ENCODE data around the gene TRAPPC3.

TRAPPC3 gene

DNA sequence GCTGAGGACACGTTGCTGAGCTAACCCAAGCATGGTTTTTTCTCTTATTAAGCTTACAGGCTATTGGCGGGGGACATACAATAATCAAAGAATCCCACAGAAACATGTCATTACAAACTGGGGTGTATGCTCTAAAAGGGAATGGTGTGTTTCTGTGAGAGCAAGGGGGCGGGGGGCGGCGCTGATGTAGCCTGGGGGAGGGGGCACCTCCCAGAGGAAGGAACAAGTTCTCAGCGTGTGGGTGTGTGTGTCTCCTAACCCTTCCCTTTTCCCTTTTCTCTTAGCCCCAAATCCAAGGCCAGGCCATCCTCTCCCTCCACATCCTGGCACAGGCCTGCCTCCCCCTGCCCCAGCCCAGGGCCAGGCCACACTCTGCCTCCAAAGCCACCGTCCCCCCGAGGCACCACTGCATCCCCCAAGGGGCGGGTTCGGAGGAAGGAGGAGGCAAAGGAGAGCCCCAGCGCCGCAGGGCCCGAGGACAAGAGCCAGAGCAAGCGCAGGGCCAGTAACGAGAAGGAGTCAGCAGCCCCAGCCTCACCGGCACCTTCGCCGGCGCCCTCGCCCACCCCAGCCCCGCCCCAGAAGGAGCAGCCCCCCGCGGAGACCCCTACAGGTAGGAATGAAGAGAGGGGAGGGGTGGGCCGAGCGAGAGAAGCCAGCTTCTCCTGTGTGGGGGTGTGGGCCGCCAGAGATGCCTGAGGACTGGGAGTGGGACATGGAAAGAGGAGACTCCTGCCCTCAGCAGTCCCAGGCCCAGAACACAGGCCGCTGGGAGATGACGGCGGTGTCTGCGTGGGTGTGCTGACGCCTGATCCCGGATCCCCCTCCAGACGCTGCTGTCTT lies 28.5 kb upstream of the TRAPPC3 start:
- Histone ChIP-seq H4K20me1 (peaks cover 37 to 88% (median 68%) of the 10 kb centered on the region in 11 experiments), H3K36me3 (peaks cover 90 to 99% (median 96%) of the 10 kb centered on the region in 11 experiments), H3K4me2 (no peak overlapping the region), H3K9me3 (replicated peaks in 1 of 11) (no peaks in the 10 kb centered on the region), H3K27me3 (no peaks in the 10 kb centered on the region), H3K4me3 (no peak overlapping the region), H3K9ac (no peak overlapping the region), H3K4me1 (peaks cover 0 to 18% (median 4%) of the 10 kb centered on the region in 10 experiments; a peak in 8 of 20 replicates), H3K27ac (no peak overlapping the region)
- TF ChIP-seq Cebpa-rat (IDR thresholded peaks at IDR 0.05): no peak

DNA sequence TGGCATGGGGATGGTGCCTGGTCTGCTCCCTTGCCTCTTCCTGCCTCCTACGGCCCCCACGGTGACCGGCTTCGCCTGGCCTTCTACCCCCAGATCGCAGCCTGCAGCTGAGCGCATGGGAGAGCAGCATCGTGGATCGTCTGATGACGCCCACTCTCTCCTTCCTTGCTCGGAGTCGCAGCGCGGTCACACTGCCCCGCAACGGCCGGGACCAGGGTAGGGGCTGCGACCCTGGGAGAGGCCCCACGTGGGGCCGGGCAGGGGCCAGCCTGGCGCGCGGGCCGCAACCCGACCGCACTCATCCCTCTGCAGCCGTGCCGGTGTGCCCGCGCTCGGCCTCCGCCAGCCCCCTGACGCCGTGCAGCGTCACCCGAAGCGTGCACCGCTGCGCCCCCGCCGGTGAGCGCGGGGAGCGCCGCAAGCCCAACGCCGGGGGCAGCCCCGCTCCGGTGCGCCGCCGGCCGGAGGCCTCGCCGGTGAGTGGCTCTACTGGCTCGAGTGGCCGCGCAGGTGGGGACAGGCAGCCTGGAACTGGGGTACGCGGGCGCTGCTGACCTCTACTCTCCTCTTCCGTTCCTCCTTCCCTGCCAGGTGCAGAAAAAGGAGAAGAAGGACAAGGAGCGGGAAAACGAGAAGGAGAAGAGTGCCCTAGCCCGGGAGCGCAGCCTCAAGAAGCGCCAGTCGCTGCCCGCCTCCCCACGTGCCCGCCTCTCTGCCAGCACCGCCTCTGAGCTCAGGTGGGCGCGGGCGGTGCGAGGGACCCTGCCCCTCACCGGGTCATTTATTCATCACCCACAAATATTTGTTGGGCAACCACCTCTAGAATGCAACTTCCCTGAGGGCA lies 27.0 kb upstream of the TRAPPC3 start:
- TF ChIP-seq Cebpa-rat (IDR thresholded peaks at IDR 0.05): no peak
- H3K4me3 ChIP-seq: no peak overlapping the region
- H3K4me2 ChIP-seq: no peak overlapping the region
- peaks cover 40 to 99% (median 82%) of the 10 kb centered on the region in 11 experiments for H4K20me1 ChIP-seq
- H3K27ac ChIP-seq: peak overlapping the region in 1 of 11 experiments; percentile 35; a peak in 1 of 22 replicates
- H3K4me1 ChIP-seq: peaks cover 0 to 18% (median 9%) of the 10 kb centered on the region in 10 experiments; a peak in 8 of 20 replicates
- H3K9me3 ChIP-seq (replicated peaks in 1 of 11): no peaks in the 10 kb centered on the region
- no peaks in the 10 kb centered on the region for H3K27me3 ChIP-seq
- H3K9ac ChIP-seq: peak overlapping the region in 2 of 11 experiments; percentile 9 to 39; a peak in 1 of 22 replicates
- peaks cover 98 to 100% (median 99%) of the 10 kb centered on the region in 11 experiments for H3K36me3 ChIP-seq

DNA sequence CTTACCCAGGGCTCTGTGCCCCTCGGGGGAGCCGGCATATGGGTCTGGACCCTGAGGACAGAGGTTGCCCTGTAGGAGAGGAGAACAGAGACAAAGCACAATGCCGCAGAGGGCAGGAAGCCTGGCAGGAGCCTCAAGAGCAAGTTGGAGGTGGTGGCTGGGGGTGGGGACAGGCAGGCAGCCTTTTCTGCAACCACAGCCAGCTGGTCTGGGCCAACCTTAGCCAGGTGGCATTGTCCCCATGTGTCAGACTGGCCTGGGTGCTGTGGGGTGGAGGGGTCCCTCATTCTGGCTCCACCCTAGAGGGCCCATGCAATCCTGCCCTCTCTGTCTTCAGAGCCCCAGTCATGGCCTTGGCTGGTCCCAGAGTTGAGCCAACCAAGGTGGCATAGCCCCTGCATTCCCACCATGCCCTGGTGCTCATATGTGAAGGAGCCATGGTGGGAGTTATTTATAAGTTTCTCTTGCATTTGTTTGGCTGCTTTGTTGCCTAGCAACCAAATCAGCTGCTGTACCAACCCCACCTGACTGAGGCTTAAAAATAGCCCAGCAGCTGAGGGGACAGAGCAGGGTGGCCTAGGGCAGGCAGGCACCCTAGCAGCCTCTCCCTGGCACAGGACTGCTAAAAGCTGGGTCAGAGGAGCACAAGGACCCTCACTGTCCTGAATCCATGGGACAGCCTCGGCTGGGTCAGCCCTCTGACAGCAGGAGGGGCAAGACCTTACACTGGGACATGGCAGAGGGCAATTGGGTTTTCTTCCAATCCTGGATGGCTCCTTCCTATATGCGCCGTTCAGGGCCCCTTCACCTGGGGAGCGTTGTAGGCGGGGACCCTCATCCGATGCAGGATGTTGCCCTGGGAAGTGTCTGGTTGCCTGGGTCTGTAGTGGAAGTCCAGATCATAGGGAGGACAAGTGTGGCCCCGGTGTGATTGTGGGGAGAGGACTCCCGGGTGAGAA lies 26.1 kb upstream of the TRAPPC3 start:
- Histone ChIP-seq H3K9ac (peak overlapping the region in 7 of 11 experiments; percentile 3 to 50 (median 9); a peak in 4 of 22 replicates), H3K9me3 (replicated peaks in 1 of 11) (no peaks in the 10 kb centered on the region), H3K4me3 (no peak overlapping the region), H3K36me3 (peaks cover 98 to 100% (median 99%) of the 10 kb centered on the region in 11 experiments), H4K20me1 (peaks cover 49 to 99% (median 89%) of the 10 kb centered on the region in 11 experiments), H3K27ac (peak overlapping the region in 5 of 11 experiments; percentile 0 to 54 (median 25); a peak in 4 of 22 replicates), H3K4me2 (peak overlapping the region in 2 of 11 experiments; percentile 3 to 26; a peak in 3 of 22 replicates), H3K4me1 (peaks cover 0 to 18% (median 9%) of the 10 kb centered on the region in 10 experiments; a peak in 8 of 20 replicates), H3K27me3 (no peaks in the 10 kb centered on the region)
- no peak for TF ChIP-seq Cebpa-rat (IDR thresholded peaks at IDR 0.05)

DNA sequence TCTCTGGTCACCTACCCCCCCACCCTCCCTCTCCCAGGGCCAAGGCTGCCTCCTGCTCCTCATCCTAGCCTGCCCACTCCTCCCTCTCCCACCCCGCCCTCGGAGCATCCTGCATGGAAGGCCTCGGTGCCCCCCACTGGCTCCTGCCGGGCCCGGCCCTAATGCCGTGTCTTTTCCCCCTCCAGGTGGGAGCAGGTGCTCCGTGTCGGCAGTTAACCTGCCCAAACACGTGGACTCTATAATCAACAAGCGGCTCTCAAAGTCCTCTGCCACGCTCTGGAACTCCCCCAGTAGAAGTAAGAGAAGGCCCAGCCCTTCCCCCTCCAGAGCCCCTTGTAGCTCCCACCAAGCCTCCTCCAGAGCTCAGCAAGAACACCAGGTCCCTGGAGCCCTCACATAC lies 25.4 kb upstream of the TRAPPC3 start:
- H4K20me1 ChIP-seq: peaks cover 54 to 99% (median 89%) of the 10 kb centered on the region in 11 experiments
- no peaks in the 10 kb centered on the region for H3K27me3 ChIP-seq
- no peaks in the 10 kb centered on the region for H3K9me3 ChIP-seq (replicated peaks in 1 of 11)
- peak overlapping the region in 4 of 11 experiments; percentile 13 to 54 (median 30); a peak in 4 of 22 replicates for H3K27ac ChIP-seq
- H3K4me3 ChIP-seq: no peak overlapping the region
- H3K9ac ChIP-seq: peak overlapping the region in 4 of 11 experiments; percentile 3 to 50 (median 36); a peak in 2 of 22 replicates
- peaks cover 0 to 18% (median 9%) of the 10 kb centered on the region in 10 experiments; a peak in 8 of 20 replicates for H3K4me1 ChIP-seq
- peaks cover 98 to 100% (median 99%) of the 10 kb centered on the region in 11 experiments for H3K36me3 ChIP-seq
- peak overlapping the region in 2 of 11 experiments; percentile 3 to 26; a peak in 3 of 22 replicates for H3K4me2 ChIP-seq
- TF ChIP-seq Cebpa-rat (IDR thresholded peaks at IDR 0.05): no peak

DNA sequence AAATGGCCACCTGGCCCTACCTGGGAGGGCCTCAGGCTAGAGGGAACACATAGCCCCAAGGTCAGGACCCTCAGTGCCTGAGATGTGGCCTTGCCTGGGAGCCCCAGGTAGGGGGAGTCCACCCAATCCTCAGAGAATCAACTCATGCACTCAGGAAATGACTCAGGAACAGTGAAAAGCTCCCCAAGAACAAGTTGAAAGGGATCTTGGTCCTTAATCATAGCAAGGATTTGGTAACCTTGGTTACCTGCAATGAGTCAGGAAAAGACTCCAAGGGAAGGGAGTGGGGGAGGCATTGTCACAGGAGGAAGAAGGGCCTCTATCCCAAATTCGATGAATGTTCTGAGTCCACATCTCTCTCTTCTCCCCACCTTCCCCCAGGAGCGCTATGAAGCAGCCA lies 23.7 kb upstream of the TRAPPC3 start:
- peaks cover 0 to 19% (median 11%) of the 10 kb centered on the region in 10 experiments; a peak in 11 of 20 replicates for H3K4me1 ChIP-seq
- H3K4me2 ChIP-seq: no peak overlapping the region
- no peak overlapping the region; a peak in 1 of 22 replicates for H3K9ac ChIP-seq
- H3K27ac ChIP-seq: no peak overlapping the region
- no peaks in the 10 kb centered on the region for H3K9me3 ChIP-seq (replicated peaks in 1 of 11)
- peaks cover 85 to 100% (median 98%) of the 10 kb centered on the region in 11 experiments for H3K36me3 ChIP-seq
- no peak for TF ChIP-seq Cebpa-rat (IDR thresholded peaks at IDR 0.05)
- H3K27me3 ChIP-seq: no peaks in the 10 kb centered on the region
- H4K20me1 ChIP-seq: peaks cover 65 to 99% (median 92%) of the 10 kb centered on the region in 11 experiments
- H3K4me3 ChIP-seq: no peak overlapping the region

DNA sequence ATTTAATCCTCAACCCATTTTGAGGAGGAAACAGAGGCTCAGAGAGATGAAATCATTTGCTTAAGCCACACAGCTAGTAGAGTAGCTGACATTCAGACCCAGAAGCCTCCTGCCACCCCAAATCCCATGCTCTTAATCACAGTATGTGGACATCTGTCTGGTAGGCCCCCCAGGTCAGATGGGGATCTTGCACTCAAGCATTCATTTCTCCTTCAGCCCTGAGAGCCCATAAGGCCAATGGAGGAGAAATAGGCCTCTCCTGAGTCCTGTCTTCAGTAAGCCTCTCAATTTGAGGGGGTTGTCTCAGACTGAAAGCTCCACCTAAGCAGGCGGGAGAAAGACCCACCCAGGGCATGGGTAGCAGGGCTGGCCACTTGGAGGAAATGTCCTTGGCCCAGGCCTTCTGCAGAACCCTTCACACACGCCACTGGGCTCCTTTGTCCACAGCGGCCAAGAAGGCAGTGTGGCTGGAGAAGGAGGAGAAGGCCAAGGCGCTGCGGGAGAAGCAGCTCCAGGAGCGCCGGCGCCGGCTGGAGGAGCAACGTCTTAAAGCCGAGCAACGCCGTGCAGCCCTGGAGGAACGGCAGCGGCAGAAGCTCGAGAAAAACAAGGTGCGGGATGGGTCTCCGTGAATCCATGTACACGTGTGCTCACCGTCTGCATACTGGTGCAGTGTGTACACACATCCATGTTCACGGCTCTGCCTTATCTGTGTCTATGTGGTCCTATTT lies 22.9 kb upstream of the TRAPPC3 start:
- H3K9me3 ChIP-seq (replicated peaks in 1 of 11): no peaks in the 10 kb centered on the region
- no peak overlapping the region for H3K4me2 ChIP-seq
- H3K4me3 ChIP-seq: no peak overlapping the region
- TF ChIP-seq Cebpa-rat (IDR thresholded peaks at IDR 0.05): no peak
- H3K9ac ChIP-seq: no peak overlapping the region
- H4K20me1 ChIP-seq: peaks cover 73 to 100% (median 98%) of the 10 kb centered on the region in 11 experiments
- no peak overlapping the region for H3K27ac ChIP-seq
- H3K36me3 ChIP-seq: peaks cover 86 to 100% (median 96%) of the 10 kb centered on the region in 11 experiments
- H3K27me3 ChIP-seq: no peaks in the 10 kb centered on the region
- H3K4me1 ChIP-seq: peaks cover 2 to 27% (median 12%) of the 10 kb centered on the region in 10 experiments; a peak in 13 of 20 replicates

DNA sequence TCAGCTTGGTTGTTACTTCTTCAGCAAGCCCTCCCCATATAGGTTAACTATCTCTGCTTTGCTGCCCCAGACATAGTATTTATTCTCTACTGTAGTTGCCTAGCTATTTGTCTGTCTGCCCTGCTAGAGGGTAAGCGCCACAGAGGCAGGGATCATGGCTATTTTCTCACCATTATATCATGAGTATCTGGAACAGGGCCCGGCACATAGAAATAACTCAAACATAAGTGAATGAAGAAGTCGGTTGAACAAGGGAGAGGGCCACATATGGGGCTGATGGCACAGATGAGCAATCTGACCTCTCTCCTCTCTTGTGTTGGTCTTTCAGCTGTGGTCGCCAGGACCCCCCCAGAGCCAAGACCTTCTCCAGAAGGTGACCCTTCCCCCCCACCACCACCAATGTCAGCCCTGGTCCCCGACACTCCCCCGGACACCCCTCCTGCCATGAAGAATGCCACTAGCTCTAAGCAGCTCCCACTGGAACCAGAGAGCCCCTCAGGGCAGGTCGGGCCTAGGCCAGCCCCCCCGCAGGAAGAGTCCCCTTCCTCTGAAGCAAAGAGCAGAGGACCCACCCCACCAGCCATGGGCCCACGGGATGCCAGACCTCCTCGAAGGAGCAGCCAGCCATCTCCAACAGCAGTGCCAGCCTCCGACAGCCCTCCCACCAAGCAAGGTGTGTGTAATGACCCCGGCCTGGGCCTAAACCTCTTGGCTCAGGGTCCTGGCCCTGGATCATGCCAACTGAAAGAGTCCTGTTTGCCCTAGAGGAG lies 21.5 kb upstream of the TRAPPC3 start:
- no peak overlapping the region for H3K4me2 ChIP-seq
- H3K4me1 ChIP-seq: peaks cover 11 to 36% (median 15%) of the 10 kb centered on the region in 10 experiments; a peak in 18 of 20 replicates
- no peak for TF ChIP-seq Cebpa-rat (IDR thresholded peaks at IDR 0.05)
- peaks cover 80 to 100% (median 99%) of the 10 kb centered on the region in 11 experiments for H4K20me1 ChIP-seq
- H3K4me3 ChIP-seq: no peak overlapping the region
- H3K36me3 ChIP-seq: peaks cover 81 to 100% (median 93%) of the 10 kb centered on the region in 11 experiments
- H3K9ac ChIP-seq: no peak overlapping the region
- no peaks in the 10 kb centered on the region for H3K9me3 ChIP-seq (replicated peaks in 1 of 11)
- 0 out of 22 replicates have a peak overlapping the region, but pooled peaks of 1 of the 11 experiments have one; percentile 13 for H3K27ac ChIP-seq
- H3K27me3 ChIP-seq: no peaks in the 10 kb centered on the region
